Measurements from ENCODE around the gene SSBP2. TPM values are rescaled to one million over a fixed set of nuclear protein-coding genes. Genes with fewer than 3 reads are reported as not detected.

The SSBP2 gene
- 10 to 100 TPM; 28.4 to 90.8 (median 34.2) TPM for polyA plus RNA-seq

DNA sequence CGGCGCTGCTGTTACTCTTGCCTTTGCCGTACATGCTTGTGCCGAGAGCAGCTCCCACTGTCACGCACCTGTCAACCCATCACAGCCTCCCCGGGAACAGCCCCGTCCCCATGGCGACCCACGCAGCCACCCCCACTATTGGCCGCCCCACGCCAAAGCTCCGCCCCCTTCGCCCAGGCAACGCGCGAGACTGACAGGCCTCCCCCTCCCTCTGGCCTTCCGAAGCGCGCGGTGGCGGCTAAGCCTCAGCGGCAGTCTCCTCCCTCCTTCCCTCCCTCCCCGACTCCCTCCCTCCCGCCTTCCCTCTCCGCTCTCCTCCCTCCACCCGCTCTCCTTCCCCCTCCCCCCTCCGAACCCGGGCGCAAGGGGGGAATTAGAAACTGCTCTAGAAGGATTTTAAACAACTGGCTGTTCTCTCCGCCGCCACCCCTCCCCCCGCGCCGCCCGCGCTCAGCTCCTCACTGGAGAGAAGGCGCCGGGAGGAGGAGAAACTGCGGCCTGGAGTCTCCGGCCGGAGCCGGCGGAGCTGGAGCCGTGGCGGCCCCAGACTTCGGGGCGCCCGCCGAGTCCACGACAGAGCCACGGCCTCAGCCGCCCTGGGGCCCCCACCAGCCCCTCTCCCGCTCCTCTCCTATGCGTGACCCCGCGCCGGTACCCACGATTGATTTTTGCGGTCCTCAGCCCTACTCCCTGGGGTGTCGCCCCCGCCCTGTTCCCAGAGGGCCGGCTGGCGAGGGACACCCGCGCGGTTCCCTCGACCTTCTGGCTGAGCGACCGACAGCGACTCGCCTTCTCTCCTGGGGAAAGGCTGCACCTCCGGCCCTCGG lies at the start of gene SSBP2:
SSBP2 (minus strand) TSS at position 89 of the 827 bp plus-strand sequence; CDS start at position 34, 55 bp downstream.
- Mint-ChIP-seq H3K27me3 (ENCODE audit: low read depth in 3 of 3) (peaks cover 14 to 18% (median 15%) of the 10 kb centered on the region in 3 donors), H3K4me3 (peak within 1 kb of the TSS; percentile 91 to 94 (median 92)), H3K36me3 (no peaks in the 10 kb centered on the region), H3K27ac (peak within 1 kb of the TSS; percentile 75 to 93 (median 81)), H3K9me3 (no peaks in the 10 kb centered on the region), H3K4me1 (peaks cover 10 to 20% of the 10 kb centered on the region in 2 donors)
- peak; percentile 97 to 98 (median 98) for DNase-seq

DNA sequence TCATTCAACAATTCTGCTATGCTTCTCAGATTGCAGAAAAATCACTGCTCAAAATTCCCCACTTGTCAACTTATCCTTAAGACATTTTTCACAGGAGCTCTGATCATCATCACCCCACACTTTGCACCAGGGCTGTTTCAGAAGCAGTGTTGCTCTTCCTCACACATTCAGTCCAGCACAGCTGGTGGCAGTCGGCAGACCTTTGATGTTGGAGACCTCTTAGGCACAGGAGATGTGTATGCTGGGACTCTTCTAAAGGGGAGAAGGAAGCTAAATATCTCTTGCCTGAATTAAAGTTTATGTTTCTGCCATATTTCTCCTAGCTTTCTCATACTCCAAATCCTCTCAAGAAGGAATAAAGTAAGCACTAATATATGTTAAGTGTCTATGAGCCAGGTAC lies 44.8 kb upstream of the SSBP2 start:
- Mint-ChIP-seq H3K27ac (no peak overlapping the region), H3K27me3 (ENCODE audit: low read depth in 3 of 3) (peaks cover 2 to 5% (median 2%) of the 10 kb centered on the region in 3 donors), H3K9me3 (no peaks in the 10 kb centered on the region), H3K4me1 (no peaks in the 10 kb centered on the region), H3K4me3 (no peak overlapping the region), H3K36me3 (no peaks in the 10 kb centered on the region)
- DNase-seq: no peak

DNA sequence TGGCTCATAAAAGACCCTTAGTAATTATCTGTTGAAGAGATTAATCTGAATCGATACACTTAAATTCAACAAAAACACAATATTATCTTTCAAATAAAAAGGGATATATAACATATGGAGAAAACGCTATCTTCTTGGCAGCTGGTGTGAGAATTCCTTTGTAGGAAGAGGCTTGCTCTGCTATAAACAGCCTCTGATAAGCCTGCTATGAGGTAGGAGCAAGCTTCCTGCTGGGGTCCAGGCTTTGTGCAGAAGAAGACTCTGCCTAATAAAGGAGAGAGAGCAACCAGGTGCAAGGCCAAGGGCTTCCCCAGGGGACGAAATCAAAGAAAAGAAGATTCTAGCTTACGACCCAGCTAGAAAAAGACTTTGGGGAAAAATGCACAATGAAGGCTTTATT lies 43.3 kb upstream of the SSBP2 start:
- Mint-ChIP-seq H3K9me3 (no peaks in the 10 kb centered on the region), H3K4me1 (no peaks in the 10 kb centered on the region), H3K27ac (no peak overlapping the region), H3K36me3 (no peaks in the 10 kb centered on the region), H3K27me3 (ENCODE audit: low read depth in 3 of 3) (peaks cover 2 to 5% (median 2%) of the 10 kb centered on the region in 3 donors), H3K4me3 (no peak overlapping the region)
- no peak for DNase-seq

DNA sequence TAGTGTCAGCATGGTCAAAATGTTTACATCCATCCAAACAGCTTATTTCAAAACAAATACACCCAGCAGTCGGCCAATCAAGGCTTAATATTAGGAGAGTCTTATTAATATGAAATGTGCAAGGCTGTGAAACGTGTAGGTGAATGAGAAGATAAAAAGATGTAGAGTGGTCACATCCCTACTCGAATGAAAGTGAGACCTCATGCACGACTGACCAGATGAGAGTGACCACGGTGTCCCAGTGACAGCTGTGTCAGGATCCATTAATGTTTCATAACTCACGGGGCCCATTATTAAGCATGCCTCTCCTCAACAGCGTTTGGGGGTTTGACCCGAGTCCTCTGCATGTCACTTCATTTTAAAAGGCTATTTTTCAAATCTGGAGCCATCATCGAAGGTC lies 39.4 kb upstream of the SSBP2 start:
- Mint-ChIP-seq H3K27ac (no peak overlapping the region), H3K4me1 (peaks cover 0 to 1% of the 10 kb centered on the region in 2 donors), H3K36me3 (no peaks in the 10 kb centered on the region), H3K4me3 (no peak overlapping the region), H3K9me3 (no peaks in the 10 kb centered on the region), H3K27me3 (ENCODE audit: low read depth in 3 of 3) (peaks cover 0 to 5% (median 2%) of the 10 kb centered on the region in 3 donors)
- no peak for DNase-seq

DNA sequence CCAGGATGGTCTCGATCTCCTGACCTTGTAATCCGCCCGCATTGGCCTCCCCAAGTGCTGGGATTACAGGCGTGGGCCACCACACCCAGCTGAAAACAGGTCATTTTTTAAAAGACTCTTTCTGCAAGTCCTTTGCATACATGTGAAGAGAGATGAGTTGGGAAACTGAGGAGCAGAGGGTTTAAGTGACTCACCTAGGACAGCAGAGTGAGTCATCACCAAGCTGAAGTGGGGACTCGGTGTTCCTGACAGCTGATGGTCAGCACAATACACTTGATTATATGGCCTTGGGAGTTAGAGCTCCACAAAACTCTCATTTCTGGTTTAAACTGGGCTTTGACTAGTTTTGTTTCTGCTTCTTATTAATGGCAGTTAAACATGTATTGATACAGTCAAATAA lies 38.1 kb upstream of the SSBP2 start:
- Mint-ChIP-seq H3K27me3 (ENCODE audit: low read depth in 3 of 3) (no peaks in the 10 kb centered on the region), H3K36me3 (no peaks in the 10 kb centered on the region), H3K27ac (no peak overlapping the region), H3K4me1 (peaks cover 0 to 1% of the 10 kb centered on the region in 2 donors), H3K9me3 (no peaks in the 10 kb centered on the region), H3K4me3 (no peak overlapping the region)
- no peak for DNase-seq

DNA sequence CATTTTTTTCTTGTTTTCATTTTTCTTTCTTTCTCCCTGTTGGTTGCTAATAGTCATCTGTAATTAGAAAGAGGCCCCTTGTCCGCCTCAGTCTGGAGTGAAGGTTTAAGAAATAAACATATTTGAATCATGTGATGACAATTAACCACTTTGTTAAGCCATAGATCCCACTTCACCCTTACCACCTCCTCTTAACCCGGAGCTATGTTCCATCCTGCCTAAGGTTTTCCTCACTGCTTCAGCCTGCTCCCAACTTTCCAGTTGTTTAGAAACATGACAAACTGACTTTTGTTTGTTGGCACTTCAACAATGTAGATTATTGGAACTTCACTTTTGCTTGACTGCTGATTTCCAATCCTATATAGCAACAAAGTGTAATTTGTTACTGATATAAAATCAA lies 37.4 kb upstream of the SSBP2 start:
- Mint-ChIP-seq H3K36me3 (no peaks in the 10 kb centered on the region), H3K27me3 (ENCODE audit: low read depth in 3 of 3) (no peaks in the 10 kb centered on the region), H3K4me3 (no peak overlapping the region), H3K4me1 (peaks cover 0 to 1% of the 10 kb centered on the region in 2 donors), H3K9me3 (no peaks in the 10 kb centered on the region), H3K27ac (no peak overlapping the region)
- no peak for DNase-seq

DNA sequence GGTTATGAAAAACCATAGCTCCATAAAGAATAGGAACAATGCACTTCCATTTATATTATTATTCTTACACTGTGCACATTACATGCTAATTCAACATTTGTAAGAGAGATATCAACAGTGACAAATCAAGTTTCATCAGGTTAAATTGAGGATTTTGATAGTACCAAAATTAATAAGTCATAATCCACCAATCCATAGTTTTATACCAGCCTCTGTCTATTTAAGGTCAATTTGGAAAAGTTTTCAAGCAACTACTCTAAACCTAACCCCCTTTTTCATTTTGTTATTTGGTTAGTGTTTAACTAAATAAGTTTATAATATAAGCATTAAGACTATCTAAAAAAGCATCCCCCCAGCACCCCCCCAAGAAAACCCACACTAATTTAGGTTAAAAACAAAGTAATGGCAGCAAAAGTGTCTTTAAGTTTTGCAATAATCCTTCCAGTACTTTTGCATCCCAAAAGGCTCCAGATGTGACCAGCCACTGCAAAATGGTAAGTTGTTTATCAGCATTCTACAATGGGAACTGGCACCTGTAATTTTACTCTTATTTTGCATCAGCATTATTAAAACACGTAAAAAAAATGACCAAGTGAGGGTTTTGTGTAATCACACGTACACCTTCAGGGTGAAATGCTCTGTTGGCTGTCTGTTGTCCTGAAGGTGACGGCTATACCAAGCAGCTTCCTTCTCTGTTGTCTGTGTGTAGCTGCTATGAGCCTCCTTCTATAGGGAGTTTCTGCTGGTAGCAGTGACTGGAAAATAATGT lies 36.8 kb upstream of the SSBP2 start:
- Mint-ChIP-seq H3K27ac (no peak overlapping the region), H3K9me3 (no peaks in the 10 kb centered on the region), H3K36me3 (no peaks in the 10 kb centered on the region), H3K27me3 (ENCODE audit: low read depth in 3 of 3) (no peaks in the 10 kb centered on the region), H3K4me3 (no peak overlapping the region), H3K4me1 (peaks cover 0 to 1% of the 10 kb centered on the region in 2 donors)
- no peak for DNase-seq

DNA sequence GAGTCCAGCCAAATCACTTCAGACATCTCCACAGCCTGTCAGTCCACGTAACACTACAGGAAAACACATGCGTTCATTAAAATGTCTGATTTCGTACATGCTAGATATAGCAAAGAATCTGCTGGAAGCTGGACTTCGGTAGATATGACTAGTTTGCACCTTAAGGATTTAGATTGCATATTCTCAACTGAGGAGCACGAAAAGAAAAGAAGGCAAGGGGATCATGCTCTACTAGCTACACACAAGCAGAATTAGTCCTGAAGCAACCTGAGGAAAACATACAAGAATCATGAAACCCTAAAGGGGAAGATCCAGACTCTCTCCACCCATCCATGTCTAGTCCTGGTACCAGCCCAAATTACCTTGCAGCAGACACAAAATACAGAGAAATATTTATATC lies 36.1 kb upstream of the SSBP2 start:
- no peak overlapping the region for H3K27ac Mint-ChIP-seq
- no peak overlapping the region for H3K4me3 Mint-ChIP-seq
- H3K27me3 Mint-ChIP-seq (ENCODE audit: low read depth in 3 of 3): no peaks in the 10 kb centered on the region
- DNase-seq: no peak
- H3K36me3 Mint-ChIP-seq: no peaks in the 10 kb centered on the region
- H3K9me3 Mint-ChIP-seq: no peaks in the 10 kb centered on the region
- peaks cover 0 to 1% of the 10 kb centered on the region in 2 donors for H3K4me1 Mint-ChIP-seq

DNA sequence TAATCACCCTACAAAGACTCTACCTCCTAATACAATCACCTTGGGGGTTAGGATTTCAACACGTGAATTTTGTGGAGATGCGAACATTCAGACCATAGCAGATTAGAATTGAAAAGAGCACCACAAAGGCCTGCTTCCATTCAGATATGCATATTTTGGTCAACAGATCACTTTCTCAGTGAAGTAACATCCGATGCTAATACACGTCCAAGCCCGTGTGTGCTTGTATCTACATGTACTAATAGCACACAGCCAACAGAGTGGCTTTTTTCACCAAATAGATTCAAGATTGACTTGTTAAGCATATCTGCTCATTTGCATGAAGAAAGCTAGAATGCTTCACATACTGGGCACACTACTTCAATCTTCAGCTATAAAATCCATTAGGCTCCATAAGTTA lies 35.6 kb upstream of the SSBP2 start:
- H3K36me3 Mint-ChIP-seq: no peaks in the 10 kb centered on the region
- no peak overlapping the region for H3K27ac Mint-ChIP-seq
- no peaks in the 10 kb centered on the region for H3K27me3 Mint-ChIP-seq (ENCODE audit: low read depth in 3 of 3)
- H3K4me1 Mint-ChIP-seq: peaks cover 0 to 1% of the 10 kb centered on the region in 2 donors
- H3K4me3 Mint-ChIP-seq: no peak overlapping the region
- DNase-seq: no peak
- H3K9me3 Mint-ChIP-seq: no peaks in the 10 kb centered on the region

DNA sequence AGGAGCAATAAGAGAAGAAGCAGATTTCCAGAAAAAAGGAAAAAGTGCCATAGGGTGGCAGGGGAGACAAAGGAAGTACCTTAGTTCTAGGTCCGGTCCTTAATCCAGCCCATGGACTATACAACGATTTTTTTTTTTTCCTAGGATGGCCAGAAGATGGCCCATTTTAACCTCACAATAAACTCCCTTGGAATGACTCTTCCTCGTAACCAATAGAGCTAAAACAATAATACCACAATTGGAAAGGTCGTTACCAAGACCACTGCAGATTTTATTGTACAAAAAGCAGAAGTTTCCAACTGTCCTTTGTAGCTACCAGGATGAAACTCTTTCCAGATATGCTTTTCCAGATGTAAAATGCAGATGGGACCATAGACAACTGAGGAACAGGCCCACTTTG lies 34.4 kb upstream of the SSBP2 start:
- no peak for DNase-seq
- no peaks in the 10 kb centered on the region for H3K36me3 Mint-ChIP-seq
- H3K9me3 Mint-ChIP-seq: no peaks in the 10 kb centered on the region
- H3K4me3 Mint-ChIP-seq: no peak overlapping the region
- no peaks in the 10 kb centered on the region for H3K27me3 Mint-ChIP-seq (ENCODE audit: low read depth in 3 of 3)
- no peak overlapping the region for H3K27ac Mint-ChIP-seq
- peaks cover 0 to 1% of the 10 kb centered on the region in 2 donors for H3K4me1 Mint-ChIP-seq

DNA sequence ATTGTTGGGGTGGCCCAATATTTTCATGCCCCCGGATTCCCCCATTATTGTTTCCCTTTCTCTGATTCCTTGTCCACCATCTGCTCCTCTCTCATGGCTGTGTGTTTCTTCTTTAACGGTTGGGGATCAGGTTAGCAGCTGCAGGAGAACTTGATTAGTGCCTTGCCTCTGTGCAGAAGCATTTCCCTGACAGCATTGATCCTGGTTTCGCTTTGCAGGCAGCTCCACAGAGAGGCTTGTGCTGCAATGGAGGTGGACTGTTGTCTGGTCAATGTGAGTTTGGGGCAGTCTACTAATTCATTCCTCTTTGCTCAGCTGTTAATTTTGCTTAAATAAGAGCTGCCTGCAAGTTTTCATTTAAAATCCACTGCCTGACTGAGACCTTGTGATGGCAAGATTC lies 32.5 kb upstream of the SSBP2 start:
- Mint-ChIP-seq H3K27me3 (ENCODE audit: low read depth in 3 of 3) (no peaks in the 10 kb centered on the region), H3K36me3 (no peaks in the 10 kb centered on the region), H3K9me3 (no peaks in the 10 kb centered on the region), H3K4me1 (peaks cover 16 to 17% of the 10 kb centered on the region in 2 donors), H3K27ac (no peak overlapping the region), H3K4me3 (no peak overlapping the region)
- no peak for DNase-seq

DNA sequence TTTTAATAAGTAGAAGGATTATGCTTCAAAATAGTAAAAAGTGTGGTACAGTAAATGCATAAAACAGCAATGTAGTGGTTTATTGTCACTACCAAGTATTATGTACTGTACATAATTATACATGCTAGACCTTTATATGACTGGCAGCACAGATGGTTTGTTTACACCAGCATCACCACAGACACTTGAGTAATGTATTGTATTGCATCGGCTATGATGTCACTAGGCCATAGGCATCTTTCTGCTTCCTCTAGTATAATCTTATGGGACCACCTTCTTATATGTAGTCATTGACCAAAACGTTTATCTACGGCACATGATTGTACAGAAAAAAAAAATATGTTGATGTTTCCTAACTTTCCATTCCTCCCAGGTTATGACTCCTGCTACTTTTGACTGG lies 31.9 kb upstream of the SSBP2 start:
- Mint-ChIP-seq H3K4me1 (peaks cover 19 to 20% of the 10 kb centered on the region in 2 donors), H3K4me3 (no peak overlapping the region), H3K9me3 (no peaks in the 10 kb centered on the region), H3K27ac (no peak overlapping the region), H3K36me3 (no peaks in the 10 kb centered on the region), H3K27me3 (ENCODE audit: low read depth in 3 of 3) (no peaks in the 10 kb centered on the region)
- no peak for DNase-seq

DNA sequence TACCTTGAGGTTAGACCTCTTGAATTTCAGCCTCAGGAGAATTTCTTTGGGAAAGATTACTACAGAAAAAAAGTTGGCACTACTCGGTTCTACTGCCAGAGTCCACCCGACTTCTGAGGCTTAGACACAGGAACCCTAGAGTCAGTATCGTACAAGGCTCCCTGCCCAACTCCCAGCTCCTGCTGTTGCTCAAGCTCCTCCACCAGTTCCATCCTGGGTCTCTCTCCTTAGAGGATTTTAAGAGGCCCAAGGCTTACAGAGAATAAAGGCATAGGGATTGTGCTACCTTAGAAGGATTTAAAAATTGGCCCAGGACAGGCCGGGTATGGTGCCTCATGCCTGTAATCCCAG lies 29.0 kb upstream of the SSBP2 start:
- DNase-seq: no peak
- H3K36me3 Mint-ChIP-seq: no peaks in the 10 kb centered on the region
- no peaks in the 10 kb centered on the region for H3K27me3 Mint-ChIP-seq (ENCODE audit: low read depth in 3 of 3)
- no peaks in the 10 kb centered on the region for H3K9me3 Mint-ChIP-seq
- H3K4me1 Mint-ChIP-seq: peaks cover 19 to 20% of the 10 kb centered on the region in 2 donors
- H3K27ac Mint-ChIP-seq: peak overlapping the region; percentile 86 to 95 (median 94)
- H3K4me3 Mint-ChIP-seq: peak overlapping the region in 2 of 5 donors; percentile 84 to 88

DNA sequence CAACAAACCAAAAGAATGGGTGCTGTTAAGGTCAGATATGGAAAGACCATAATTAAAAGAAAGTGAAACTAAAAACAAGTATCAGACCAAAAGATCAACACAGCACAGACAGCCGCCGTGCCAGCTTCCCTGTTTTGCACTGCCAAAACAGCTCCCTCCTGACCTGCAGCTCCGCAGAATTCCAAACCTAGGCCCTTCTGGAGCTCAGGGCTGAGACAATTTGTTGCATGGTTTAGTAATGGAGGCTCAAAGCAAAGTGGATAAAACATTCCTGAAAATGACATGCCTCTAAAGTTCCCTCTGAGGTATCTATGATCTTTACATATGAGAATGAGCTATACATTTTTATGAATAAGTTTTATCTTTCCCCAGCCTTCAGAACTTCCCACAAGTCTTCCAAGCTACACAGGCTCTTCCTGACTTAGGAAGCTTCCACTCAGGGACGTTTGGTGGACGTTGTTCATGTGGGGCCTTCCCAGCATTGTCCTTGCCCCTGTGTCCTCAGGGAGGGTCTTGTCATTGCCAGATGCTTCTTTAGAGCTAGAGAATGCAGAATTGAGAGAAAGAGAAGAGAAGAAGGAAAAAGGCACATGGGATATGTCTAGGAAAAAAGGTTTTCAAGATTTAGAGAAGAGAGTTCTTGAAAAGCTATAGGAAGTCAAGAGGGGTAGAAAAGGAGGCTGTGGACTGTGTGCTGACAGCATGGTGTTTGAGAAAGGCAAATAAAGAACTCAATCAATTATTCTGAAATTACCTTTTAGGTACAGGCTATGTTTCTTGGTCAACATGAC lies 28.4 kb upstream of the SSBP2 start:
- Mint-ChIP-seq H3K27me3 (ENCODE audit: low read depth in 3 of 3) (no peaks in the 10 kb centered on the region), H3K9me3 (no peaks in the 10 kb centered on the region), H3K36me3 (no peaks in the 10 kb centered on the region), H3K27ac (peak overlapping the region; percentile 86 to 95 (median 94)), H3K4me3 (peak overlapping the region; percentile 82 to 88 (median 84)), H3K4me1 (peaks cover 19 to 20% of the 10 kb centered on the region in 2 donors)
- peak; percentile 48 to 57 (median 51) for DNase-seq

All from immature natural killer cell (primary cell).